ENCODE measurements around the gene CCDC82.

The CCDC82 gene

DNA sequence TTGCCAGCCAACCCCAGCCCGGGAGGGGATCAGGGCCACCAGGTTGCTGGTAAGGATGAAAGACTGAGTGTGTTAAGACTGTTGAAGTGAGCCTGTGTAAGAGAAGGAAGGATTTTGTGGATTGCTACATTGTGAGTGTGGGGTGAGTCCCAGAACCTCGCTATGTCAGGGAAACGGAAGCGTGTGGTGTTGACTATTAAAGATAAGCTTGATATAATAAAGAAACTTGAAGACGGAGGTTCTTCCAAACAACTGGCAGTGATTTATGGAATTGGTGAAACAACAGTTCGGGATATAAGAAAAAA is 728 bp upstream of the CCDC82 start:
- DNase-seq: no peak
- peaks cover 10% of the 10 kb centered on the region for H3K4me1 ChIP-seq
- H3K9me3 ChIP-seq: no peaks in the 10 kb centered on the region
- TF ChIP-seq, protein P1, sequence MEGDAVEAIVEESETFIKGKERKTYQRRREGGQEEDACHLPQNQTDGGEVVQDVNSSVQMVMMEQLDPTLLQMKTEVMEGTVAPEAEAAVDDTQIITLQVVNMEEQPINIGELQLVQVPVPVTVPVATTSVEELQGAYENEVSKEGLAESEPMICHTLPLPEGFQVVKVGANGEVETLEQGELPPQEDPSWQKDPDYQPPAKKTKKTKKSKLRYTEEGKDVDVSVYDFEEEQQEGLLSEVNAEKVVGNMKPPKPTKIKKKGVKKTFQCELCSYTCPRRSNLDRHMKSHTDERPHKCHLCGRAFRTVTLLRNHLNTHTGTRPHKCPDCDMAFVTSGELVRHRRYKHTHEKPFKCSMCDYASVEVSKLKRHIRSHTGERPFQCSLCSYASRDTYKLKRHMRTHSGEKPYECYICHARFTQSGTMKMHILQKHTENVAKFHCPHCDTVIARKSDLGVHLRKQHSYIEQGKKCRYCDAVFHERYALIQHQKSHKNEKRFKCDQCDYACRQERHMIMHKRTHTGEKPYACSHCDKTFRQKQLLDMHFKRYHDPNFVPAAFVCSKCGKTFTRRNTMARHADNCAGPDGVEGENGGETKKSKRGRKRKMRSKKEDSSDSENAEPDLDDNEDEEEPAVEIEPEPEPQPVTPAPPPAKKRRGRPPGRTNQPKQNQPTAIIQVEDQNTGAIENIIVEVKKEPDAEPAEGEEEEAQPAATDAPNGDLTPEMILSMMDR (IDR thresholded peaks at IDR 0.05; ENCODE audit: low read depth, low read length): no peak
- no peaks in the 10 kb centered on the region for H3K36me3 ChIP-seq
- H3K27me3 ChIP-seq: no peaks in the 10 kb centered on the region
- H3K4me3 ChIP-seq (ENCODE audit: low read depth, low read length): peak overlapping the region; percentile 91

DNA sequence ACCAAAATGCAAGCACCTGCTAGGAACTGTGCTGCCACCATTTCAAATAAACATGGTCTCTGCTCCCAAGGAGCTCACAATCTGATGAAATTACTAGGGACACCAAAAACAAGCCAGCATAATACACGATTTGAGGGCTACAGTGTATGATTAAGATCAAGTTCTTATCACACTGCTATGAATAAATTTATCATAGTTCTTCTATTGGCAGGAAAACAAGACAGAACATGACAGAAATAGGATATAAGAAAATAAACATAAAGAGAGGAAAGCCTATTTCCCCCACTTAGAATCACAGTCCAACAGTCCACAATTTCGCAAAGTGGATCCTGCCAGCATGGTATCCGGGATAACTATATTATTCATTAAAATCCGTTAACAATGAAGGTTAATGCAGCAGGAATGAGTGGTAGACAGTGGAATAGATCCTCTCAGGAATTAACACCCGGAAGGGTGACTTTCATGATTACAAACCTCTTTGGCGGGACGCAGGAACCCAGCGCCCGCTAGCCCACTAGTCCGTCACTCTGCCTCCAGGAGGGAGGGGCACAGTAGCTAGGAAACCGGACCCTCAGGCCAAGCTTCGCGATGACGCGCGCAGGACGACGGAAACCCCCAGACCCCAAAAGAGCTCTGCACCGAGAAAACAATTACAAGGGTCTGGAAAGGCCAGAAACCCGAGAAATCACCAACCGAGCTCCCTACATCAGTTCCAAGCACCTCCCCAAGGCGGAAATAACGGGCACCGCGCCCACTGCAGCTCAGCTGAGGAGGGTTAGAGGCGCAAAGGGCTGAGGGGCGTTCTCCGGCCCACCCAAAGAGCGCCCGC is 607 bp downstream of the CCDC82 start:
- TF ChIP-seq, protein P1 (IDR thresholded peaks at IDR 0.05; ENCODE audit: low read depth, low read length): no peak
- Histone ChIP-seq H3K4me3 (ENCODE audit: low read depth, low read length) (peak overlapping the region; percentile 91), H3K9me3 (no peaks in the 10 kb centered on the region), H3K27me3 (no peaks in the 10 kb centered on the region), H3K4me1 (peaks cover 10% of the 10 kb centered on the region), H3K36me3 (no peaks in the 10 kb centered on the region)
- no peak for DNase-seq

DNA sequence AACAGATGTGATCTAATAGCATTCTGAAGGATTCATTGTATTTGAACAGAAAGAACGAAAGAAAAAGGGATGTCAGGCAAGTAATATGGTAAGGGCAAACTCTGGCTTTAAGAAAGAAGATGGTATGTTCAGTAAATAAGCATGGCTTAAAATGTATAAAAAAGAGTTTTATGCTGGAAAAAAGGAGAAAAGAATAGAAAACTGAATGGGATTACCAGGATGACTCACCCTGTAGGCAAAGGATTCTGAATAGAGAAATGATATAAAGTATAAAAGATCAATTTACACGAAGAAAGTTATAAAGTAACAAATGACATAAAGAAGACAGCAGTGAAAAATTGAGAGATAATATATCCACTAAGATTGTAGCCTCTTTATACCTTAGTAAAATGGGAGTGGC is 4.5 kb downstream of the CCDC82 start:
- Histone ChIP-seq H3K27me3 (no peaks in the 10 kb centered on the region), H3K4me3 (ENCODE audit: low read depth, low read length) (no peak overlapping the region), H3K36me3 (peaks cover 2% of the 10 kb centered on the region; the same call in 1 of the 2 replicates), H3K4me1 (no peaks in the 10 kb centered on the region), H3K9me3 (no peaks in the 10 kb centered on the region)
- TF ChIP-seq, protein P1 (IDR thresholded peaks at IDR 0.05; ENCODE audit: low read depth, low read length): no peak
- no peak for DNase-seq

DNA sequence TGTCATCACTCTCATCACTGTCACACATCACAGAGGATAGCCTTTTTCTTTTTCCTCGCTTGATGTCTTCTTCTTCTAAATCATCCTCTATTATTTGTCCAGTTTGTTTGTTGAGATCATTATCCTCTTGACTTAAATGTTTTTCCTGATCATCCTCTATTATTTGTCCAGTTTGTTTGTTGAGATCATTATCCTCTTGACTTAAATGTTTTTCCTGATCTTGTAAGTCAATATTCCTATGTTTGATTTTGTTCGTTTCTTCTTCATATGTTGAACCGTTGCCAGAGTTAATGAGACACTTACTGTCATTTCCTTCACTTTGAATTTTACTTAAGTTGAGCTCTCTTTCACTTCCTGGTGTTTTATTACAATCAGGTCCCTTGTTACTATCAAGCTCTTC is 5.6 kb downstream of the CCDC82 start:
- TF ChIP-seq, protein P1 (IDR thresholded peaks at IDR 0.05; ENCODE audit: low read depth, low read length): no peak
- no peak for DNase-seq
- H3K9me3 ChIP-seq: no peaks in the 10 kb centered on the region
- peaks cover 2% of the 10 kb centered on the region; the same call in 1 of the 2 replicates for H3K36me3 ChIP-seq
- H3K4me1 ChIP-seq: no peaks in the 10 kb centered on the region
- no peaks in the 10 kb centered on the region for H3K27me3 ChIP-seq
- H3K4me3 ChIP-seq (ENCODE audit: low read depth, low read length): no peak overlapping the region

DNA sequence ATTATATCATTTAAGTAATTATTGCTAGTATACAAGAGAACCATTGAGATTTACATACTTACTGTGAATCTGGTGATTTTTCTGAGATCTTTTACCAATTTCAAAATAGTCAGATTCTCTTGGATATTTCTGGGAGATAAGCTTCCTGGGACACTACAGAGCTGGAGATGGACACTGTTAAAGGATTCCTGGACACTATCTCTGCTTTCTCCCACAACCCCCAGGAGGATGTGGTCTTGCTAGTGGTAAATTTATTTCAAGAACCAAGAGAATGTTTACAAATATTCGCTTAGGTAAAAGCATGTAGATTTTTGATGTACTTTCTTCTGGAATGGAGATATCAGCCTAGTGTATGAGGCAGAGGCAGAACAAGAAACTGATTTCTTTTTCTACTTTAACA is 12.9 kb downstream of the CCDC82 start:
- Histone ChIP-seq H3K4me3 (ENCODE audit: low read depth, low read length) (no peak overlapping the region), H3K4me1 (no peaks in the 10 kb centered on the region), H3K27me3 (no peaks in the 10 kb centered on the region), H3K36me3 (peaks cover 5% of the 10 kb centered on the region; the same call in 1 of the 2 replicates), H3K9me3 (no peaks in the 10 kb centered on the region)
- DNase-seq: no peak
- TF ChIP-seq, protein P1 (IDR thresholded peaks at IDR 0.05; ENCODE audit: low read depth, low read length): no peak

DNA sequence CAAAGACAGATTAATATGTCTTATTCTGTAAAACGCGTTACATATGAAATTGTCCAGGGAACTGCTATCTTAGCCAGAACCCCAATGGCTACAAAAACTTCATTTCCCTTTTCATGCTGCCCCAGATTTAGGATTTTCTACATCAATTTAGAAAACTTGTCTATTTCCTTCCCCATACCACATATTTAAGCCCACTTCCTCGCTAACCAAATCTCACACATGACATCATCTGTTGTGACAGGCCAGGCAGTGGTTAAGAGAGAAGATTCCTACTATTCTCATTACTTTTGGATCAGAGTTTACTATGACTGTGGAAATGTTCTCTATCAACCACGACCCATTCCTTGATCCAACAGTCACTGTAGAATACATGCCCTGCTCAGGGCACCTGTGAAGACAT is 15.9 kb downstream of the CCDC82 start:
- H3K27me3 ChIP-seq: no peaks in the 10 kb centered on the region
- no peak for DNase-seq
- H3K4me3 ChIP-seq (ENCODE audit: low read depth, low read length): no peak overlapping the region
- H3K36me3 ChIP-seq: peaks cover 10% of the 10 kb centered on the region
- H3K9me3 ChIP-seq: no peaks in the 10 kb centered on the region
- no peaks in the 10 kb centered on the region for H3K4me1 ChIP-seq
- TF ChIP-seq, protein P1 (IDR thresholded peaks at IDR 0.05; ENCODE audit: low read depth, low read length): no peak
